Measurements from ENCODE around the gene BEX2.
A peak's percentile ranks its signal among the peaks of the same experiment; 100 is the strongest.
"Not testable (repeated sequence)": the region's sequence is repeated elsewhere in the genome, so short reads cannot be mapped to it uniquely, and the experiment has no call there.

BEX2 gene

DNA sequence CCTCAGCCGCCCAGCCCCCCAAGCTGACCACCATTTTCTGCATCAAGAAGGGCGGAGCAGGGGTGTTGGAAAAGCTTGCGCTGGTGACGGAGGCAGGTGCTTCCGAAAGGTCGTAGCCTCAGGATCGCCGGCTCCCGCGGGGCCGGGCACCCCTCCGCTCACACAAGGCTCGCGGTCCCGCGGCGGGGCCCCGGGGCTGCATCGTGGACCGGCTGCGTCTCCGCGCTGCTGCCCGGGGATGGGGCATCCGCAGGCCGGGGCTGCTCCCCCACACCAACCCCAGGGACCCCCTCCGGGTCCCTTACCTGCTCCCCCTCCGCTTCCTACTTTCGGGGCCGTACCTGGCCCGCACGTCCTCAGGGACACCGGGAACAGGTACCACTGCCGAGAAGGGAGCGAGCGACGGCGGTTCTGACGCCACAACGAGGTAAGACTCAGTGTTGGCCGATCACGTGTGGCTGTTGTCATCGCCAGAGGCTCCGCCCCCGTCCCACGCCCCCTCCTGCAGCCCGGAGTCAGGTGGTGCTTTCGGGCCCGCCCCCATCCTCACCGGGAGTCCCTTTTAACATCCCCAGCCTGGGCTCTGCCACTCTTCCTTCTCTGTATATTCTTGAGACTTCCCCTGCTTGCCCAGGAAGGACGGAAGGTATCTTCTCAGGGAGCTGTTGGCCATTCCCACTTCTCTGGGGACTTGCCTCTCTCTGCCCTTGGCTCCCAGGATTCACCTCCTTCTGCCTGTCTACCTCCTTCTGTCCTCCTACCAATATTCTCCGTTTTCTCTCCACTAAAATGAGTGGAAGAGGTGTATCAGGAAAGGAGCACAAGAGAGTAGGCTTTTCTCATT is at the start of gene BEX2:
BEX2 (minus strand) TSS at position 436 of the 844 bp plus-strand sequence. CDS start 1,014 bp downstream, outside the sequence.
- peak; percentile 2 to 85 (median 67) for DNase-seq

- no peak for DNase-seq
Observed at GRCh38 chrX:103360092-103360491, 49.3 kb upstream of the BEX2 start.

DNA sequence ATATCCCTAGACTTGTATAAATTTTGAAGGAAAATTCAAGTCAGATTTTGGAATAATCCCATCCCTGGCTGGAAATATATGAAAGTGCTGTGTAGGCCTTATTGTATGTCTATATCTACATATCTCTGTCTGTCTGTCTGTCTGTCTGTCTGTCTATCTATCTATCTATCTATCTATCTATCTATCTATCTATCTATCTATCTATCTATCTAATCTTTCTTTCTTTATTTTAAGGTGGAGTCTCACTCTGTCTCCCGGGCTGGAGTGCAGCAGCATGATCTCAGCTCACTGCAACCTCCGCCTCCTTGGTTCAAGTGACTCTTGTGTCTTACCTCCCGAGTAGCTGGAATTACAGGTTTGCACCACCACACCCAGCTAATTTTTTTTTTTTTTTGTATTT is 48.8 kb upstream of the BEX2 start:
- DNase-seq = not testable (repeated sequence)

DNA sequence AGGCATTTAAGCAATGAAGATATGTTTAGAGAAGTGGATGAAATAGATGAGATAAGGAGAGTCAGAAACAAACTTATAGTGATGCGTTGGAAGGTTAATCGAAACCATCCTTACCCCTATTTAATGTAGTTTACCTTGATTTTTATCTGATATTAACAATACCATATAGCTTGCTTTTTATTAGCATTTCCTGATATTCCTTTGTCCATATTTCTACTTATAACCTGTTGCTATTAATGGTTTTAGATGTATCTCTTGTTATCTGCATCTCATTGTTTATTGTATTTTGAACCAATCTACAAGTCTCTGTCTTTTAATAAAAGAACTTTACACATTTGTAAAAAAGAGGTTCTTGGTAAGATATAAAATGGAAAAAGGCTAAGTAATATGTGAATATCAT is 47.1 kb upstream of the BEX2 start:
- DNase-seq = no peak

- DNase-seq = peak in 26 of 58 donors; percentile 0 to 19 (median 5)
Observed at GRCh38 chrX:103356858-103357257, 46.1 kb upstream of the BEX2 start.

GRCh38 chrX:103356130-103356798 is 45.5 kb upstream of the BEX2 start, which contains the start of gene TCEAL9:
Gene TCEAL9, plus strand, starts transcription at chrX:103356506. Its CDS starts 1,179 bp downstream, at chrX:103357685.
- DNase-seq = peak in 55 of 58 donors; percentile 0 to 63 (median 31)

GRCh38 chrX:103347682-103348397 is 37.0 kb upstream of the BEX2 start:
- no peak for DNase-seq

DNA sequence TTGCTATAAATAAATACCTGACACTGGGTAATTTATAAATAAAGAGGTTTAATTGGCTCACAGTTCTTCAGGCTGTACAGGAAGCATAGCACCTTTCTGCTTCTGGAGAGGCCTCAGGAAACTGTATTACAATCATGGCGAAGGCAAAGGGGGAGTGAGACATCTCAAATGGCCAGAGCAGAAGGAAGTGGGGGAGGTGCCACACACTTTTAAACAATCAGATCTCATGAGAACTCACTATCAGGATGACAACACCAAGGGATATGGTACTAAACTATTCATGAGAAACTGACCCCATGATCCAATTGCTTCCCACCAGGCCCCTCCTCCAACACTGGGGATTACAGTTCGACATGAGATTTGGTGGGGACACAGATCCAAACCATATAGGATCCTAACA is 33.8 kb upstream of the BEX2 start:
- no peak for DNase-seq

DNA sequence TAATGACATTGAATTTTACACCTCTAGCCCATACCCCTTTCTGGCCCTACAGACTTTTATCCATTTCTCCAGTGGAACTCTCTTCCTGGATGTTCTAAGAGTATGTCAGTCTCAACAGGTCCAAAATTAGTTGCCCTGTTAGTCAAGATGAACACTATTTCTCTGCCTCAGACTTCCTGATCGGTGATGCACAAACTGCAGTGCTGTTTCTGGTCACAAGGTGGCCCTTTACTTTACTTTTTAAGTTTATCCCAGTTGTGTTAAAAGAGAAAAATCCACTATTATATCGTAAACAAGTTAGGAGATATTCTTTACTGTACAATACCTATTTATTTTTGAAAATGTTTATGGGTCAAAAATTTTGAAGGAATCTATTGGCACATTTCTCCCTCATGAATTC is 32.3 kb upstream of the BEX2 start:
- peak in 16 of 58 donors; percentile 0 to 44 (median 4) for DNase-seq

- peak in 17 of 58 donors; percentile 0 to 44 (median 9) for DNase-seq
Observed at GRCh38 chrX:103338663-103339062, 27.9 kb upstream of the BEX2 start.

DNA sequence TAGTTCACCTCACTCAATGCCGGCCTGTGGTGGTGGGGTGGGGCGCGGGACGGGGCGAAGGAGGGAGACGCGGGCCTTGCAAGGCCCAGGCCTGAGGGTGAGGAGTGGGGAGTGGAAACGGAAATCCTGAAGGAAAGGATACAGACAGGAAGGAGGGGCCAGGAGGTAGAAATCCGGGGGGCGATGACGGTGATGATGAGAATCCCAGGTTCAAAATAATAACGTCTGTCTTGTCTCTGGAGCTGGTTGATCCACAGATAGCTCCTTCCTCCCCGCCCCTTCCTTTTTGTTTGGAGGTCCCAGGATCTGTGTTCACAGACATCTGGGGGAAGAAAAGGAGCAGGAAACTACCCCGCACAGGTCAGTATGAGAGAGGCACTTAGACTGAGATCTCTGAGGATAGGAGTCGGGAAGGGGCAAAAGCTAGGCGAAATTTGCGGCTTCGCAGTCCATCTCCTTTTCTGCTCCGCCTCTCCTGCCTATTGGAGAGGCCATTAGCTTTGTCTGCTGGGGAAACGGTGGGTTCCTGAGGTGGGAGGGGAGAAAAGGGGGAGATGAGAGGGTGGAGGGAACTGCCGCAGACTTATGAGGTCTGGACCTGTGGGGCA is 20.0 kb upstream of the BEX2 start:
- peak in 13 of 58 donors; percentile 3 to 45 (median 8) for DNase-seq

DNA sequence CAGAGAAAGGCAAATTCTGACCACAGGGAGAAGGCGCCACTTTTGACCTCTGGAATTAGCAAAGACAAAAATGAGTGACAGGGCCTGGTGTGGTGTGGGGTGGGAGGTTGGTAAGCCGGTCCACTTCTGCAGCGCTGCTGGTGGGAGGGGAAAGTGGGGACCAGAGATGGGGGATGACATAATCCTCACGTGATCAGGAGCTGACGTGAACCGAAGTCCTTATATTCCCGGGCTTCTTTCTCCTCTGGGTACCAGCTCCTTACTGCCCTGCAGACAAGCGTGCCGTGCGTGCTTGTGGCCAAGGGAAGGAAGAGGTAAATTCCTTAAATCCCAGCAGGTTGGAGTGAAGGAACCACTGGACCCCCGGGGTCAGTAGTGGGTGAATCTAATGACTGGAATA is 19.2 kb upstream of the BEX2 start, which contains the start of gene TCEAL7:
TCEAL7 (plus strand) TSS at position 249 of the 400 bp plus-strand sequence. CDS start 1,165 bp downstream, outside the sequence.
- peak in 53 of 58 donors; percentile 1 to 84 (median 51) for DNase-seq

GRCh38 chrX:103311399-103311780 is 600 bp upstream of the BEX2 start:
- no peak for DNase-seq

GRCh38 chrX:103309860-103310554 is 783 bp downstream of the BEX2 start:
- DNase-seq = peak in 8 of 58 donors; percentile 0 to 5 (median 2)

DNA sequence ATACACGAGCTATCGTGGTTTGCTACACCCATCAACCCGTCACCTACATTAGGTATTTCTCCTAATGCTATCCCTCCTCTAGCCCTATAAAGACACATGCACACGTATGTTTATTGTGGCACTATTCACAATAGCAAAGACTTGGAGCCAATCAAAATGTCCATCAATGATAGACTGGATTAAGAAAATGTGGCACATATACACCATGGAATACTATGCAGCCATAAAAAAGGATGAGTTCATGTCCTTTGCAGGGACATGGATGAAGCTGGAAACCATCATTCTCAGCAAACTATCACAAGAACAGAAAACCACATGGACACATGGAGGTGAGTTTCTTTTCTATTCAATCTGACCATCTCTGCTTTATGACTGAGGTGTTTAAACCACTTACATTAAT is 5.1 kb downstream of the BEX2 start:
- not testable (repeated sequence) for DNase-seq

DNA sequence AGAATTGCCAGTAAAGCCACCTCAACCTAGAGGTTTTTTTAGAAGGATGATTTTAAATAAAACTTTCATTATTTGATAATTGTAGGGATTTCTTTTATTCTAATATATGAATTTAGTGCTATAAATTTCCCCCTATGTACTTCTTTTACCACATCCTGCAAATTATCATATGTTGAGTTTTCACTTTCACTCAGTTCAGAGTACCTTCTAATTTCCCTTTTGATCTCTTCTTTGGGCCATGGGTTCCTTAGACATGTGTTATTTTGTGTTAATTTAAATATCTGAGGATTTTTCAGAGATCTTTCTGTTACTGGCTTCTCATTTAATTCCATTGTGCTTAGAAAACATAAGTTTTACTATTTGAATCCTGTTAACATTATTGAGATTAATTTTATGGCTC is 6.1 kb downstream of the BEX2 start:
- DNase-seq = no peak

GRCh38 chrX:103293118-103293517 is 17.7 kb downstream of the BEX2 start:
- DNase-seq = no peak

GRCh38 chrX:103279624-103280023 is 31.2 kb downstream of the BEX2 start:
- no peak for DNase-seq

DNA sequence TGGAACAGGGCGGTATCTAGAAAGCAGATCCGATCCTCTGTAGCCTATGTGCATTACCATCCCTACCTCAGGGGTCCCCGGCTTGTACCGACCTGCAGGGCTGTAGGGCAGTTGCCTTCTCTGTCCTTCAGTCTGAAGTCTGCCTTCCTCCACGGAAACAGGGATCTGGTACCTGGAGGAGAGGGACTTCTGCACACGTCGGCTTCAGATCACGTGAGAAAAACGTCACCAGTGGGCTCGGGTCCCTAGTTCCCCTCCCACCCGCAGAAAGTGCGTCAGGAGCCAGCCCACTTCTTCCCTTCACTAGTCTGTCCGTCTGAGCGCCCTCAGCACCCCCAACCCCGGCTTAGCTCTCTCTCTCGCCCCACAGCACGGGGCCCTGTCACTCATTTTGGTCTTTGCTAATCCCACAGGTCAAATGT is 34.2 kb downstream of the BEX2 start, which contains the start of gene TCEAL5:
TCEAL5 (minus strand) TSS at position 170 of the 422 bp plus-strand sequence. CDS start 2,187 bp downstream, outside the sequence.
- peak in 56 of 58 donors; percentile 0 to 73 (median 30) for DNase-seq

DNA sequence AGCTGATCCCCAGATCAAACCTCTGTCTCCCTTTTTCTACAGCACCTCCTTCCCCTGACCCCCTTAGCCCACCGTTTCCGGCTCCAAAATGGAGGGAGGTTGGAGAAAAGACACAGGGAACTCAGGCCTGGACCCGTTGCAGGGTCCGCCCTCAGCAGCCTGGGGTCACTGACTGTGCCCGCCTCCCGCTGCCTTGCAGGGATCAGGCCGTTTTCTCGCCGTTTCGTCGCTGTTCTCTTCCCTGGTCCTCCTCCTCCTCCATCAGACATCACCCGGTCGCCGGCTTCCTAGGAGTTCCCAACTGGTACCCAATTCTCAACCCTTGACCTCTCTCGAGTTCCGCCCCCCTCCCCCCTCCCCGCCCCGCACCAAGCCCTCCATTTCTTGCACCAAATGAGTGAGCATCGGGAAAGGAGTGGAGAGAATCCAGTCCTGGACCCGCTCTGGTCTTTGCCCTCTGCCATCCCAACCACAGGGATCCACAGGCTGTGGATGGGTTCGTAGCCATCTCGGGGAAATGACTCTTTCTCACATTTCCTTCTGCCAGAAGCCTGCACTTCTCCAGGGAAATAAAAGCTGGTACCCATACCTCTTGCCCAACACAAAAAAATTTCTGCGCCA is 34.7 kb downstream of the BEX2 start:
- DNase-seq = peak in 19 of 58 donors; percentile 0 to 21 (median 2)

All from anterior cingulate cortex (tissue), 58 donors.